GM12892 (cell line): ENCODE measurements around the gene CNTN5.

ENCODE experiments used
- POLR2A ChIP-seq: IDR thresholded peaks from 2 replicates; pipeline ENCODE4 v1.6.1; 2011; ENCODE audit warnings: low read depth, low read length, control low read depth
- POLR2AphosphoS5 ChIP-seq: IDR thresholded peaks from 2 replicates; pipeline ENCODE4 v1.6.1; 2011; ENCODE audit warnings: low read depth, low read length, control low read depth

DNA sequence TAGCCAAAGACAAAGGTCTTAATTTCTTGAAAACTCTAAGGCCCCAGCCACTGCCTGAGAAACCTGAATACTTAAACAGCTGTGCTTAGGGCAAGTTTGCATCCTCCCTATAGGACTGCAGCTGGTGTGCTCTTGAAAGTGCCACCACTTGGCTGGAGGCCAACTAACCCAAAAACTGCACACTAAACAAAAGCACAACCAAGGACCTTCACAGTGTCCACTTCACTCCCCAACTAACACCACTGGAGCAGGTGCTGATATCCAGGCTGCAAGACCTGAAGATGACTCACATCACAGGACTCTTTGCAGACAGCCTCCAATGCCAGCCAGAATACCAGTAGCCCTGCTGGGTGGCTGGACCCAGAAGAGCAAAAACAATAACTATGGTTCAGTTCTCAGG, 1308.6 kb downstream of the CNTN5 start:
- TF ChIP-seq POLR2A (no peak), POLR2AphosphoS5 (no peak)
